ENCODE measurements around the gene SMPDL3A.

Gene SMPDL3A

GRCh38 chr6:122803171-122803661 lies 14.2 kb downstream of the SMPDL3A start:
- no peak for DNase-seq (ENCODE audit: low read depth in 2 of 2)

- no peak for DNase-seq (ENCODE audit: low read depth in 2 of 2)
Measured at GRCh38 chr6:122804962-122805485, 16.0 kb downstream of the SMPDL3A start.

GRCh38 chr6:122806291-122806690 lies 17.2 kb downstream of the SMPDL3A start:
- DNase-seq (ENCODE audit: low read depth in 2 of 2) = no peak

DNA sequence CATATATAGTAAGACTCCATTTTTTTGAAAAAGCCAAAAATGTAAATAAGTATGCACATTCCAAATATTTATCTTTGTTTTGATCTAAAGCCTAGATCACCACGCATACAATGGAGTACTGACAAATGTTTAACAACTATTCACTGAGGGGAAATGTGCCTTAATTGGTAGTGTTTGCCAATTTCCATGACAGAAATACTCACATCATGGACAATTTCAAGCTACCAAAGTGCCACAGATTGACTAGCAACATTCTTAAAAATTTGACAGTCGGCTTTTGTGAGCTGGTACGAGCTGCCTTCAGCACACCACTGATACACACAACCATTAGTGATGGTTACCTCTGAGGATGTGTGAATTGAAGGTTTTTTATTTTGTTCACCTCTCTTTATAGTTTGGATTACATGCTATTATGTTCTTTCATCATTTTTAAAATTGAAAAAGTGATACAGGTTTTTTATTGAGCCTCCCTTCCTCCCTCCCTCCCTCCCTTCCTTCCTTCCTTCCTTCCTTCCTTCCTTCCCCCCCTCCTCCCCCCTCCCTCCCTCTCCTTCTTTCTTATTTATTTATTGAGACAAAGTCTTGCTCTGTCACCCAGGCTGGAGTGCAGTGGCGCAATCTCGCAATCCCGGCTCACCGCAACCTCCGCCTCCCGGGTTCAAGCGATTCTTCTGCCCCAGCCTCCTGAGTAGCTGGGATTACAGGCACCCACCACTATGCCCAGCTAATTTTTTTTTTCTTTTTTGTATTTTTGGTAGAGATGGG lies 19.2 kb downstream of the SMPDL3A start:
- no peak for DNase-seq (ENCODE audit: low read depth in 2 of 2)

- no peak for DNase-seq (ENCODE audit: low read depth in 2 of 2)
Measured at GRCh38 chr6:122809001-122809400, 19.9 kb downstream of the SMPDL3A start.

GRCh38 chr6:122809691-122810090 lies 20.6 kb downstream of the SMPDL3A start:
- DNase-seq (ENCODE audit: low read depth in 2 of 2) = no peak

- no peak for DNase-seq (ENCODE audit: low read depth in 2 of 2)
Measured at GRCh38 chr6:122810189-122810588, 21.1 kb downstream of the SMPDL3A start.

DNA sequence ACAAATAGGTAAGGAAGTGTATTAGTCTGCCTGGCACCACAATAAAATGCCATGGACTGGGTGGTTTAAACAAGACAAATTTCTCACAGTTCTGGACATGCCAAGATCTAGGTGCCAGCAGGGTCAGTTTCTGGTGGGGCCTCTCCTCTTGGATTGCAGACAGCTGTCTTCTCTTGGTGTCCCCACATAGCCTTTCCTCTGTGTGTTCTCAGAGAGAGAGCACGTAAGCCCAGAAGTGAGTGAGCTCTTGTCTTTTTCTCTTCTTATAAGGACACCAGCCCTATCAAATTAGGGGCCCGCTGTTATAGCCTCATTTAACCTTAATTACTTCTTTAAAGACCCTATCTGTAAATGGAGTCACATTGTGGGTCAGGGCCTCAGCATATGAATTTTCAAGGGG lies 28.3 kb downstream of the SMPDL3A start:
- no peak for DNase-seq (ENCODE audit: low read depth in 2 of 2)

- DNase-seq (ENCODE audit: low read depth in 2 of 2) = no peak
Measured at GRCh38 chr6:122817766-122818165, 28.7 kb downstream of the SMPDL3A start.

GRCh38 chr6:122818866-122819265 lies 29.8 kb downstream of the SMPDL3A start:
- DNase-seq (ENCODE audit: low read depth in 2 of 2) = no peak

- no peak for DNase-seq (ENCODE audit: low read depth in 2 of 2)
Measured at GRCh38 chr6:122821095-122821494, 32.0 kb downstream of the SMPDL3A start.

DNA sequence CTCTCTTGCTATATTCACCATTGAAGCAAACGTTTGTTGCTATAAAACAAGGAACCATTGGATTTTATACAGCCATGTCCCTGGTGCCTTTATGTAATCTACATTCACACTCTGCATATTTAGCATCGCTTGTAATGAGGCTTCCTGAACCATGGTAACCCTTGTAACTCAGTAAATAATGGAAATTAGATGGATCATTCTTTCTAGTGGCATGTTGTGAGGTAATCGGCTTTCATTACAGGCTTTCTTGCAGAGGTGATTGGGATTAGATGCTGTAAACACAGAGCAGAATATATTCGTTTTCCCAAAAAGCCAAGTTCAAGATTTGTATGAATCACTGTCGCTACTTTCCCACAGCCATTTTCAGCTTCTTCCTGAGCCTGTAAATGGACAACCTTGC lies 36.1 kb downstream of the SMPDL3A start:
- DNase-seq (ENCODE audit: low read depth in 2 of 2) = no peak

GRCh38 chr6:122829456-122829855 lies 40.4 kb downstream of the SMPDL3A start:
- DNase-seq (ENCODE audit: low read depth in 2 of 2) = no peak

GRCh38 chr6:122831511-122831910 lies 42.5 kb downstream of the SMPDL3A start:
- DNase-seq (ENCODE audit: low read depth in 2 of 2) = no peak

GRCh38 chr6:122832459-122832858 lies 43.4 kb downstream of the SMPDL3A start:
- DNase-seq (ENCODE audit: low read depth in 2 of 2) = no peak

DNA sequence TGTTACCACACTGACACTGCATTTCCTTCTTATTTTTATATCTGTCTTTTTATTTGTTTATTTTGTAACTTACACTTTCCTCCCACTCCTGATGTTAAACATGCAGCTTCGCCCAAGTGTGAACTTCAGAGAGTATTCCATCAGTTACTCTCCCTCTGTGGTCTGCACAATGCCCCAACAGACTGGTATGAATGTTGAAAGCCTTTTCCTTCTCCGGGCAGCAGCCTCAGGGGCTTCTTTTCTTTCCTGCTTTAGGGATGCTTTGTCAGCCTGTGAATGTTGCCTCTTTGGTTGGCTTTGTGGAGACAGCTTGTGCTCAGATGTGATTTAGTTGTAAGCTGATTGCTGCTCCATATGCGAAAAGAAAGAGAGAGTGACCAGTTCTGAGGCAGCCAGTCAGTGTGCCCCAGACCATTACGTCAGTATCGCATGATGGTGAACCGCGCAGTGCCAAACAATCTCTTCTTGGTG lies 44.0 kb downstream of the SMPDL3A start:
- no peak for DNase-seq (ENCODE audit: low read depth in 2 of 2)

GRCh38 chr6:122838060-122838780 lies 49.2 kb downstream of the SMPDL3A start:
- DNase-seq (ENCODE audit: low read depth in 2 of 2) = no peak

- peak; percentile 21 to 29 for DNase-seq (ENCODE audit: low read depth in 2 of 2)
Measured at GRCh38 chr6:122839472-122839871, 50.4 kb downstream of the SMPDL3A start.

- DNase-seq (ENCODE audit: low read depth in 2 of 2) = no peak
Measured at GRCh38 chr6:122839906-122840305, 50.8 kb downstream of the SMPDL3A start.

DNA sequence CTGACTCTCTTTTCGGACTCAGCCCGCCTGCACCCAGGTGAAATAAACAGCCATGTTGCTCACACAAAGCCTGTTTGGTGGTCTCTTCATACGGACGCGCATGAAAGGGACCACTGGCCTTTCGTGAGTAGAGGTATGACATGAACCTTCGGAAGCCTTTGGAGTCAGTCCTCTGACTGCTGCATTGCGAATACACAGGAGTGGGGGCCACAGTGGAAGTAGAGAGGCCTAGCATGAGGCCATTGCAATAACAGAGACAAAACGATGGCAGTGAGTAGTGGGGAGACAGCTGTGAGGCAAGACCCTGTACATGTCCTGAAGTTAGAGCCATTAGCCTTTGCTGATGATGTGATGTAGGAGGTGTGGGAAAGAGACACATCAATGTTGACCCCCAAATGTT lies 56.4 kb downstream of the SMPDL3A start:
- DNase-seq (ENCODE audit: low read depth in 2 of 2) = no peak

GRCh38 chr6:122845916-122846612 lies 57.0 kb downstream of the SMPDL3A start:
- no peak for DNase-seq (ENCODE audit: low read depth in 2 of 2)
